Renal cortex interstitium (tissue), 11 donors: ENCODE data around the gene ADAM8. TPM values are rescaled to one million over a fixed set of nuclear protein-coding genes. Genes with fewer than 3 reads are reported as not detected.

Experiments used
- DNase-seq, 11 donors: peaks; one replicate each; pipeline ENCODE4 v3.0.0-alpha.2; 2013; ENCODE audit warnings: low read depth in 9 of 11, low spot score in 4 of 11; ENCODE audit errors: extremely low read depth in 1 of 11
- polyA plus RNA-seq, 3 donors: library from polyadenylated mRNA; unstranded; fragments of 120-200 nt; gene quantifications; one replicate each; pipeline ENCODE4 v1.2.1, GENCODE V29; 2013; ENCODE audit not compliant: insufficient read length in 3 of 3

The ADAM8 gene
- polyA plus RNA-seq, 3 donors: 2.3 to 3.3 (median 3.0) TPM

DNA sequence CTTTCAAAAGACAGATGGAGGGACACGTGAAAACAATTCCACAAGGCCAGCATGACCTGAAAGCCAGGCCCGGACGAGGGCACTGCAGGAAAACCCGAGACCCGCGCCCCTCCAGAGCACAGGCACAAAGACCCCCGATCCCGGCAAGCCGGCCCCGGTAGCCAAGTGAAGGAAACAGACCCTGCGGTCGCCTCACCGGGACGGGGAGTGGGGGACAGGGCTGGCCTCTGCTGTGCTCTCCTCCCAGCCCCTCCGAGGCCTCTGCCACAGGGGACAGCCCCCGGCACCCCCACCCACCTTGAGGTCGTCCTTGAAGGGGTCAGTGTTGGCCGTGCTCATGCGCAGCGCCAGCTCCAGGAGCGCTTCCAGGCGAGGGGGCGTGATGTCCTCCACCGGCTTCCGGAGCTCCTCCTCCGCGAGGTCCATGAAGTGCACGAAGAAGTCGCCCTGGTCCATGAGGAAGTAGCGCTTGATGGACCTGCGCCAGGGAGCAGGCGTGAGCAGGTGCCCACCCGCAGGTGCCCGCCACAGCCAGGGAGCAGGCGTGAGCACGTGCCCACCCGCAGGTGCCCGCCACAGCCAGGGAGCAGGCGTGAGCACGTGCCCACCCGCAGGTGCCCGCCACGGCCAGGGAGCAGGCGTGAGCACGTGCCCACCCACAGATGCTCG lies 11.3 kb upstream of the ADAM8 start:
- DNase-seq: no peak

DNA sequence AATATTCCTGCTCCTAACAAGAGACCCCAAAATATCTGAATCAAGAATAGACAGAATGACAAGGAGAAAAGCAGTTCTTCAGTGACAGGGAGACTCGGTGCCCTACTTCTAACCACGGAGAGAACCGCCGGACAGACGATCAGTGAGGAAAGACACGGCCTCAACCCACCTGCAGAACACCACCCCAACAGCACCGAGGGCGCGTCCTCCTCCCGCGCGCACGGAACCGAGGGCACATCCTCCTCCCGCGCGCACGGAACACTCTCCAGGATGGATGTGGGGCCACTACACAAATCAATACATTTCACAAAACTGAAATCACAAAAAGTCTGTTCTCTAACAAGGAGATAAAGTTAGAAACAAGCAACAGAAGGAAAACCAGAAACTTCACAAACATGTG lies 9.7 kb upstream of the ADAM8 start:
- DNase-seq: no peak

DNA sequence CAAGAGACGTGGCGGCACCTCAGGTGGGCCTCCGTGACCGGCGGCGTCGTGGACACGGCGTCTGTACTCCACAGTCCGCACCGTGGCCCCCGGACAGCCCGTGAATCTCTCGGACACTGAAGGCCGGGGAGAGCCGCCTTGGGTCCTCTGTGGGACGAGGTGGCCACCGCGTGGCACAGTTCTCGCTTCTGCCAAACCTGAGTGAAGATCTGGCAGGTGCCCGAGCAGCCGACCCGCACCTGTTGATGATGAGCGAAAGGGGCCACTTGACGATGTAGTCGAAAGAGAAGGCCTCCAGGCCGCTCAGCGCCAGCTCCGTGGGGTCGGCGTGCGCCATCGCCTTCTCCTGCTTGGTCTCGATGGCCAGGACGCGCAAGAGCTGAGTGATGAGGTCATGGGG lies 8.5 kb upstream of the ADAM8 start:
- DNase-seq: no peak

DNA sequence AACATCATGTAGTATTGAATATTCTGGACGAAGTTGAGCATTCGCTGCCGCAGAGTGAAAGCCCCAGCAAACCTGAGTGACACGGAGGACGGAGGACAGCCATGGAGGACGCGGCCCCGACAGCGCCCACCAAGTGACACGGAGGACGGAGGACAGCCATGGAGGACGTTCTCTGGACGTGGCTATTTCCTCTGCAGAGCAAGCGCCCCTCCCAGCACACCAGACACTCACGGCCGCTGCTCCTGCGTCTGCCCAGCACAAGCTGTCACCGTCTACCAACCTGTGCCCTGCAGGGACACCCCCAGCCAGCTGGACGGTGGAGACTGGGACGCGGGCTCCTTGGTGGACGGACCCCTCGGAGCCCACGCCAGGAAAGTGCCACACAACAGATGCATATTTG lies 7.3 kb upstream of the ADAM8 start:
- DNase-seq: no peak

DNA sequence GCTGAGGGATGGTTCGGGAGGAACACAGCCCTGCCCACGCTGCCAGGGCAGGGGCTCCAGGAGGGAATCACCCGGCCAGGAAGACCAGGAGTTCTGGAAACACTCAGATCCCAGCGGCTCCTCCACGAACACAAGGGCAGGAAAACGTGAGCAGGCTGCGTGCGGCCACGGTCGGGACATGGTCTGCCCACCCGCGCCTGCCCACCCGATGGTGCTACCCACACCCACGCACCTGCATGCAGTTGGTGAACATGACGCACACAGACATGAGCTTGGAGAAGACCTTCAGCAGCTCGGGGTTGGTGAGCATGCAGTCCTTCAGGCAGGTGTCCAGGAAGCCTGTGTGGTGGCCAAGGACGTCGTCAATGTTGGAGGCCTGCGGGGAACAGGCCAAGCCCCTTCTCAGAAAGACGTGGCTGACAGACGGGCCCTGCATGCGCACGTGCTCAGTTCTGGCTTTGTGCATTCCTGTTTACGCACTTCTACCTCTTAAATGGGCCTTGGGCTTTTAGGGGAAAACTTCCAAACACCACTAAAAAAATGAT lies 6.2 kb upstream of the ADAM8 start:
- DNase-seq: no peak

DNA sequence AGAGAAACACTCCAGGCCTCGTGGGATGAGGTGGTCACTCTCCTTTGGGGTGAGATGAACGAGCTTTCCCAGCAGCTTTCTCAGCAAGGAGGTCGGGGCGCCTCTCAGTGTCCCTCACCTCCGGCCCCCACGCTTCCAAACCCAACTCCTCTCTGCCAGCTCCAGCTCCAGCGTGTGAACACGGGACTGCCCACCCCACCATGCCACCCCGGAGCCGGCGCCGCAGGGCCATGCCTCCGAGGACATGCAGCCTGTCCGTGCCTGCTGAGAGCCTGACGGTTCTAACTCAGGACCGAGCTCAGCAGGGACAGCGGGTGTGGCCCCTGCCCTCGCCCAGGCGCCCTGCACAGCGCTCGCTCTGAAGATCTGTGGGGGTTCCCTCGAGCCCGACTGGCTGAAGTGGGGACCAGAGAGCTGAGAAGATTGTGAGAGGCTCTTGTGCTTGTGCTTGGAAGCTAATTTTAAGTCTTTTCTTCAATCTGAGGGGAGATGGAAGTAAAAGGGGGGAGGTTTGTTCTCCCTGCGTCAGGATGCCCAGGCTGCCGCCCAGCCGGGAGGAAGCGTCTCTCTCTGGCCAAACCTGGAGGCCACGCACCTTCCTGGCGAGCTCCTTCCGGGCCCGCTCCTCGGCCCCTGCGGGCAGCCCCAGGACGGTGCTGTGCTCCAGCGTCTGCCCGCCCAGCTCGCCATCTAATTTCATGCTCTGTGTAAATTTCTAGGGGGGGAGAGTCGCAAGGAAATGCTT lies 5.1 kb upstream of the ADAM8 start:
- no peak for DNase-seq

DNA sequence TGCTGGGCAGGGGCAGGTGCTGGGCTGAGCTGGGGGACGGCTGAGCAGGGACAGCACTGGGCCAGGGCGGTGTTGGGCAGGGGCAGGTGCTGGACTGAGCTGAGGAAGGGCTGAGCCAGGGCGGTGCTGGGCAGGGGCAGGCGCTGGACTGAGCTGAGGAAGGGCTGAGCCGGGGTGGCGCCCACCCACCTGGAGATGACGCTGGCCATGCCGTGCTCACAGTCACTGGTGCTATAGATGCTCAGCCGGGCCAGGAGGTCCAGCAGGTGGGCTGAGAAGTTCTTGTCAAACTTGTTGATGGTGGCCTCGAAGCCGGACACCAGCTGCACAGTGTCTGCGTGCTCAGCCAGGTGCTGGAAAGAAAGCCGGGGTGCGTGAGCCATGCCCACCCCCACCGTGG lies 4.4 kb upstream of the ADAM8 start:
- DNase-seq: no peak

DNA sequence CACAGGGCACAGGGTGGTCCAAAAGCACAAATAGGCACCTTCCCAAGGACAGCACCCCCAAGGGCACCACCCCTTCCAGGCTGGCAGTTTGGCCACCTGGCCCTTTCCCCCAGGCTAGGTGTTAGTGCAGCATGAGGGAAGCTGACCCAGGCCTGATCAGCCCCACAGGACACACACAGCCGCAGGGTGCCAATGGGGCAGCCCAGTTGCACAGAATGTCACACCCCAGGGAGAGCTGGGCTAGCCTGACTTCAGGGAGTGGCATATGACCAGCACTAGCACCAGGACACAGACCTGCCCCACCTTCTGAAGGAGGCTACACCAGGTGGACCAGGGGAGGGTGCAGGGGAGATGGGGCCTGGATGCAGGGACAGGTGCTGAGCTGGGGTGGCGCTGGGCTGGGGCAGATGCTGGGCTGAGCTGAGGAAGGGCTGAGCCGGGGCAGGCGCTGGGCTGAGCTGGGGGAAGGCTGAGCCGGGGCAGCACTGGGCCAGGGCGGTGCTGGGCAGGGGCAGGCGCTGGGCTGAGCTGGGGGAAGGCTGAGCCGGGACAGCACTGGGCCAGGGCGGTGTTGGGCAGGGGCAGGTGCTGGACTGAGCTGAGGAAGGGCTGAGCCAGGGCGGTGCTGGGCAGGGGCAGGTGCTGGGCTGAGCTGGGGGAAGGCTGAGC lies 3.9 kb upstream of the ADAM8 start:
- DNase-seq: no peak

DNA sequence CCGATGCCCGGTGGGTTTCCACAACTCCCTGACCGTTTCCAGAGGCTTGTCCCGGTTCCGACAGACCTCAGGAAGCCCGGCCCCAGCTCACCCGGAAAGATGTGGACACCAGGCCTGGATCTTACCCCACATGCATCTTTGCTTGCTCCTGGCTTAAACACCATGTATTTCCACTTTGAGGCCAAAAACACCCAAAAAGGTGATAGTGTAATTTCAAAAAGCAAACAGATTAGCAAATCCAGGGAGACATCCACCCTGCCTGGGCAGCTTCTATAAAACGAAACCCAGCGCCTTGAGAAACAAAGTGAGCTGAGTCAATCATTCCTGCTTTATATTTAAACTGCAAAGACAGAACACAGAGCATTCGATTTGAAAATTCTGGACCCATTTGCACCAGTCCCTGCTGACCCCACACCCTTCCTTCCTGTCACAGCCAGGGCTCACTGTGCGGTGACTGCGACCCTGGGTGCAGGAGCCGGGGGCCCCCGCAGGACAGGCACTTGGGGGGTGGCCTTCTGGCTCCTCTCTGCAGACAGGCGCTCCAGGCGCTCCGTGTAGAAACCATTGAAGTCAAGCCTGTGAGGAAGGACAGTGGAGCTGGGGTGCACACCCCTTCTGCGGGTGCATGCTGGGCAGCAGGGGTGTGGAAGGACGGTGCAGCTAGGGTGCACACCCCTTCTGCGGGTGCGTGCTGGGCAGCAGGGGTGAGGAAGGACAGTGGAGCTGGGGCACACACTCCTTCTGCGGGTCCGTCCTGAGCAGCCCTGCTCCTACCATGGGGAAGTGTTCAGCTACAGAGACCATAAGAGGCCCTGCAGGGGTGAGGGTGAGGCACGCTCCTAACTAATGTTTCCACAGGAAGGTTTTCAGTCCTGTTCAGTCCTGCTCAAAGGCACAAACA lies 2.9 kb upstream of the ADAM8 start:
- no peak for DNase-seq

DNA sequence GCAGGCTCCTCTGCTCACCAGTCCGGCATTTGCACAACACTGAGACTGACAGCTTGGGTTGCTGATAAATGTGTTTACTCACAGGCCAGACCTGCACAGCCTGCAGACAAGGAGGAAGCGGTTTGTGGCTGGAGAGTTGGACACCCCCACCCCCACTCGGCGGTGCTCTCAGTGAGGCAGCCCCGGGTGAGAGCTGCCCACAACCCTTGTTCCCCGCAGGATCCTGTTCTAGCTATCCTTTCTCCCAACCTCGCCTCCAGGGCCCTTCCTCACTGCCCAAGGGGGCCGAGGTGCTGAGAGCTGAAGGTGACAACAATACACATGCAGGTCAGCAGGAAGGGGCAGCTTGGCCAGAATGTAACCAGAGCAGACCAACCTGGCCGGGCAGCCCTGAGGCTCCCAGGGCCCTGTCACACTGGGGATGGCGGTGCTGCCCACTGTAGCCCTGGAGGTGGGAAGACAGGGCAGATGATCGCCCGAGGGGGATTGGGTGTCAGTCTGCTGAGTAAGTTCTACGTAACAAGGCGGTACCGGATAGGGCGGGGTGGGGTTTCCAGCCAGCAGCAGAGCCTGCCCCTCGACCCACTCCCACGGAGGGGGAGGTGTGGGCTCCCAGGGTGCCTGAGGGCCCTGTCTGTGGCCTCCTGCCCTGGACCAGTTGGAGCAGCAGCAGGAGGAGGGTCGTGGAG lies 2.1 kb upstream of the ADAM8 start:
- DNase-seq: no peak

DNA sequence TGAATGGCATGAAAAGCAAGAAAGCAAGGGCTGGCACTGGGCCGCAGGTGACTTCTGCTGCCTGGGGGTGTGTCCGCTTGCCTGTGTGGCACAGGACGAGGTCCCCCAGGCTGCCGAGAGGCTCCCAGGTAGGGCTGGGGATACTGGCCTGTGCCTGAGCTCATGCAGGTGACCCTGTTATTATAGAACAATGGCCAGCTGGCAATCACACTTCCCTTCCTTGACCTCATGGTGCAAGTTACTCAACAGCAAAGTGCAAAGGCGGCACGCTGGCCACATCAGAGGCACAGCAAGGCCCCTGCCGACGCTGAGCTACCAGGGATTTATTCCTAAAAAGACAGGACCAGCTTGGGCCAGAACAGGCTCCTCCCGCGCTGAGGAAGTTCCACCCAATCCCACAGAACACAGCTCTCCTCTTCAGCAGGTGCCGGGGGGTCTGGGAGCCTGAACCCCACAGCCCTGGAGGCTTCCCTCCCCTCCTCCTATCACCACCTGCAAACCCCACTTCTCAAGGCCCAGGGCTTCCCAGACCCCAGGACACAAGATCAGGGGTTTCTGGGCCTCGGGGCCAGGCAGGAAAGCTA lies 1.4 kb upstream of the ADAM8 start:
- DNase-seq: no peak

DNA sequence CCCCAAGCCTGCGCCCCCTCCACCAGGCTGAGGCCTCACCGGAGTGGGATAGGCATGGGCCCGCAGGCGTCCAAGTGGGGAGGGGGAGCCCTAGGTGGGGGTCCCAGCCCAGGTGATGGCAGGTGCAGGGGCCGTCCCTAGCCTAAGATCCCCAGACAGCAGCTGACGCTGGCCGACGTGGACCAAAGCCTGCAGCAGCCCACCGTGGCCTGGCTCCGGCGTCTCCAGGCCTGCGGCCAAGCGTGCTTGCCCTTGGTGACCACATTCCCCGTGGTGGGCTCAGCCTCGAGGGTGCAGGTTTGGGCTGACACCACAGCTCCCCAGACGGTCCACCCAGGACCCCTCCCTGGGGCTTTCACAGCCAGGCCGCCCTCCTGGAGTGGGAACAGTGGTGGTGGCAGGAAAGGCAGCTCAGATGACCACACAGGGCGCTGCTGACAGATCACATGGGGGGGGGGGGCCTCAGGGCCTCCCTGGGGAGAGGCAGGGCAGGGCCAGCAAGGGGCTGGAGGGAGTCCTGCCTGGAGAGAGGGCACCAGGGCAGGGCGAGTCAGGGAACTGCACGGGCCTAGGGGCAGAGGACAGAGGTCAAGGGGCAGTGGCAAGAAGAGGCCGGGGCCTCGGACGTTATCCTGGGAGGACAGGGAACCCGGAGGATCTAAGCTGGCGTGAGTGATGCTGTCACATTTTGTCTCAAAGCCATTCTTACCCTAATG lies 767 bp upstream of the ADAM8 start:
- DNase-seq: no peak

DNA sequence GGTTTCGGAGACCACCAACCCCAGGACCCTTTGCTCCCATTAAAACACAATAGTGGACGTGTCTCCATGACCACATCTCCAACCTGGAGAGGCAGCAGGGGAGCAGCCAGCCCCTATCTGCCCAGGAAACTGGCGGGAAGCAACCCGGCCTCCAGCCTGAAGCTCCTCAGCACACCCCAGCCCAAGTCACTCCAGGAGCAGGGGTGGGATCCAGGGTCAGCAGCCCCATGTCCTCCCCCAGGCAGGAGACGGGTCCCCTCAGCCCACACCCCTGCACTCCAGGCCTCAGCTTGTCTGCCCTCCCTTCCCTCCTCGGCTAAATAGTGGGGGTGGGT lies 601 bp downstream of the ADAM8 start:
- no peak for DNase-seq

DNA sequence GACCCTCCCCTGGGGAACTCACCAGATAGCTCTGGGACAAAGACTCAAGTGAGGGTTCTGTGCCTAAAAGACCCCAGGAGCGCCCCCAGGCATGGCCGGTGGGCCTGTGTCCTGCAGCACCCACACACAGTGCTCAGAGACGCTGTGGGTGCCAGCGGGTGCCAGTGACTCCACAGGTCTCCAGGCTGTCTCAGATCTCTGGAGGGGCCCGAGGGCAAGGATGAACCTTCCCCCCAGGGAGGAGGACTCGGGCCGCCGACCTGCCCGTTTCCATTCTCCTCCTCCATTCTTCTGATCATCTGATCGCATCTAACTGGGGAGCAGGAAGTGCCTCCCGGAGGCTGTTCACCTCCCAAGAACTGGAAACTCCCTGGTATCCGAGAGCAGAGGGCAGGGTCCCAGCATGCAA lies 980 bp downstream of the ADAM8 start:
- DNase-seq: no peak

DNA sequence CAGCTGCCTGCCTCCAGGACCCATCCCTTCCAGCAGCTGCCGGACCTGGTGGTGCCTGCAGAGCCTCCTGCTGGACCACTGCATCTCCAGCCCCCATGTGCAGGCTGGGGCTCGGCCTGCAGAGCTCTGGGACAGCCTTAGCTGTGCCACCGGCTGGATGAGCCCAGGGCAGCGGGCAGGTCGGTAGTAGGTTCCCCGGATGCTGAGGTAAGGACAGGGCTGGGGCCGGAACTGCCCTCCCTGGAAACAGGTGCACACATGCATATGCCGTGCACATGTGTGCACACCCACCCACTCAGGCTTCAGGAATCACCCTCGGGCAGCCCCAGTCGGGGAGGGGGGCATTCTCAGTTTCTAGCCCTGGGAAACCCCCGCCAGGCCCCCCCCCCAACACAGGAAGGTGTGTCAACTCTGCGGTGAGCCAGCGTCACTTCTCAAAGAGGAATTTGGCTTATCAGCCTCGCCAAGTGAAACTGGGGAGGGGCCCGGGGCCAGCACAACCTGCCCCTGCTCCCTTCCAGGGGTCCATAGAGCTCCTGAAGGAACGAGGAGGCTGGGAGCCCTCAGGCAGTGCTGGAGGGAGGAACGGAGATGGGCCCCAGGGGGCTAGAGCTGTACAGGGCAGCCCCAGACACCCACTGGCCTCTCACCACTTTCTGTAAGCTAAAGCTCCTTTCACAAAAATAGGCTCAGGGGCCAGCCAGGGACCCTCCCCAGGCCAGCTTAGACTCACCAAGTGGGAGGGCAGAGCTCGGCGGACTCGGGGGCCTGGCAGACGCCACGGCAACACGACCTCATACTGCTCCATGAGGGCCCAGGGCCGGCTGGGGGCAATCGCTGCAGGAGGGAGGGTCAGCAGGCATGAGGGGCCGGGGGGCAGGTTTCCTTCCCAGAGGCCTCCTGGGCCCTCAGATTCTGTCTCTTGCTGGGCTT lies 1.7 kb downstream of the ADAM8 start:
- no peak for DNase-seq

DNA sequence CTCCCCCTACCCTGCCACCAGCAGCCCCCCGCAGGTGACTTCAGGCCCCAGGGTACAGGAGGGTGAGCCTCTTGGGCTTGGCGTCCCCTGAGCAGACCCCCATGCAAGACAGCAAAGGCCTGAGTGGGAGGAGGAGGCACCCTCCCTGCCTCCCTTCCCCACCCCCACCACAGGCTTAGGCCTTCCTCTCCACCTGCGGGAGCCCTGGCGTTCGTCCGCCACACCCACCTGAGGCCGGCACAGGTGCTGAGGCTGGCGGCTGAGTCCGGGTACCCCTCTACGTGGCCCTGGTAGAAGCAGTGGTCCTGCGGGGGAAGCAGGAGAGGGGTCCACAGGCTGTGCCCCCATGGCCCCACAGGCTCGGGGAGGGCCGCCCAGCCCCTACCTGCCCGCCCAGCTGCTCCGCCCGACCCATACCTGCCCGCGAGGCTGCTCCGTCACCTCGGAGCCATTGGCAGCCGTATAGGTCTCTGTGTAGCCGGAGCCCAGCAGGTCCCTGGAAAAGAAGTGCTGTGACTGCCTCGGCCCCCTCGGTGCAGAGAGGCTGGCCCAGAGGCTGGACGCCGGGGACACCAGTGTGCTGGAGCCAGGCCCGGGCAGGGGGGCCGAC lies 3.0 kb downstream of the ADAM8 start:
- DNase-seq: no peak
